ENCODE results near the gene RPGR. TPM values are rescaled to one million over a fixed set of nuclear protein-coding genes. Genes with fewer than 3 reads are reported as not detected.

RPGR gene
- total RNA-seq, 1 experiment from 2014 or later: 8.5 TPM

- intact Hi-C loops (cut with micrococcal nuclease; ENCODE audit: unreplicated experiment): no loop called here
- H3K4me1 Mint-ChIP-seq (ENCODE audit: low read depth, unreplicated experiment): no peaks in the 10 kb centered on the region
- Histone ChIP-seq H3K4me3 (ENCODE audit: low read depth, low read length) (peak overlapping the region; percentile 49), H3K36me3 (ENCODE audit: control insufficient read depth, insufficient read depth, low read length) (no peaks in the 10 kb centered on the region), H3K27me3 (replicated peaks; ENCODE audit: control insufficient read depth, insufficient read depth, low read length) (no peaks in the 10 kb centered on the region), H3K4me1 (no peaks in the 10 kb centered on the region), H3K9me3 (no peaks in the 10 kb centered on the region)
- CTCF ChIA-PET: interaction anchor here (0.8 to 2.6 kb wide), 5 partner anchors 23 to 107 kb away, joined by 3 to 12 read pairs (median 3); partner anchors contain the start of gene RPGR
- no peaks in the 10 kb centered on the region for H3K9me3 Mint-ChIP-seq (ENCODE audit: unreplicated experiment)
- H3K4me3 Mint-ChIP-seq (ENCODE audit: unreplicated experiment): peak overlapping the region; percentile 65
- POLR2A ChIA-PET: no interaction called here
- H3K36me3 Mint-ChIP-seq (ENCODE audit: insufficient read depth, unreplicated experiment): no peaks in the 10 kb centered on the region
- peaks cover 7% of the 10 kb centered on the region for H3K27me3 Mint-ChIP-seq (ENCODE audit: insufficient read depth, unreplicated experiment)
- no peak overlapping the region for H3K27ac Mint-ChIP-seq (ENCODE audit: unreplicated experiment)
- peak; percentile 59 to 63 for DNase-seq
- BruUV-seq (replicated peaks): no TSS peak
- peak; percentile 23 to 42 for TF ChIP-seq CTCF (IDR thresholded peaks at IDR 0.05; ENCODE audit: insufficient read depth in 1 of 2, low read depth in 1 of 2, low read length in 1 of 2, severe bottlenecking in 1 of 2, unreplicated experiment in 1 of 2)
Observed at GRCh38 chrX:38220024-38220414, 107.3 kb downstream of the RPGR start.

Other genes with a start within 250 kb of the RPGR start
- gene SRPX, start 106.6 kb downstream of the RPGR start, total RNA-seq (2022): 1.7 and 2.2 TPM in 2 replicates
- not detected in 2 replicates for gene OTC, start 25.1 kb upstream of the RPGR start, total RNA-seq (2022)
- 0.91 and 1.7 TPM in 2 replicates for gene TSPAN7, start 234.0 kb upstream of the RPGR start, total RNA-seq (2022)

Data from Caco-2 (cell line).